ENCODE results near the gene TINAGL1. TPM values are rescaled to one million over a fixed set of nuclear protein-coding genes. Genes with fewer than 3 reads are reported as not detected.

The TINAGL1 gene
- total and polyA plus RNA-seq, 2 donors (not counting 1 experiment from before 2014, with no cell fraction given) = 3.0 to 92.5 TPM

DNA sequence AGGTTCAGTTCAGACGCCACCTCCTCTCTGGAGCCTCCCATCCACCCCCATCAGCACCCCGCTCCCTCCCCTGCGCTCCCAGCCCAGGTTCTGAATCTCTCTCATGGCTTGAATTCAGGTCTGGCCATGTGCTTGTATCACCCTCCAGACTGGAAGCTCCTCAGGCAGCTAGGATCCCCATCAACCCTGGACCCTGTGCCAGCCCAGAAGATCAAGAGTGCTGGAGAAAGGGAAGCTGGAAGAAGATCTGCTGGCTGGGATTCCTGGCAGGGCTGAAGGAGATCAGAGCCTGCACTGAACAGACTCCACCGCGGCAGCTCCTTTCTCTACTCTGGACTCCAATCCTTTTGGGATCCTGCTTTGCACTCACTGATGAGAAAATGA is 11.7 kb upstream of the TINAGL1 start:
- peak overlapping the region; percentile 23 for H2AFZ ChIP-seq (ENCODE audit: low read length)
- H3K27me3 ChIP-seq (ENCODE audit: control insufficient read depth, insufficient read depth, low read length) = no peaks in the 10 kb centered on the region
- TF ChIP-seq EZH2 (IDR thresholded peaks at IDR 0.05; ENCODE audit: low read length, missing control alignments) = no peak
- TF ChIP-seq, protein P1, sequence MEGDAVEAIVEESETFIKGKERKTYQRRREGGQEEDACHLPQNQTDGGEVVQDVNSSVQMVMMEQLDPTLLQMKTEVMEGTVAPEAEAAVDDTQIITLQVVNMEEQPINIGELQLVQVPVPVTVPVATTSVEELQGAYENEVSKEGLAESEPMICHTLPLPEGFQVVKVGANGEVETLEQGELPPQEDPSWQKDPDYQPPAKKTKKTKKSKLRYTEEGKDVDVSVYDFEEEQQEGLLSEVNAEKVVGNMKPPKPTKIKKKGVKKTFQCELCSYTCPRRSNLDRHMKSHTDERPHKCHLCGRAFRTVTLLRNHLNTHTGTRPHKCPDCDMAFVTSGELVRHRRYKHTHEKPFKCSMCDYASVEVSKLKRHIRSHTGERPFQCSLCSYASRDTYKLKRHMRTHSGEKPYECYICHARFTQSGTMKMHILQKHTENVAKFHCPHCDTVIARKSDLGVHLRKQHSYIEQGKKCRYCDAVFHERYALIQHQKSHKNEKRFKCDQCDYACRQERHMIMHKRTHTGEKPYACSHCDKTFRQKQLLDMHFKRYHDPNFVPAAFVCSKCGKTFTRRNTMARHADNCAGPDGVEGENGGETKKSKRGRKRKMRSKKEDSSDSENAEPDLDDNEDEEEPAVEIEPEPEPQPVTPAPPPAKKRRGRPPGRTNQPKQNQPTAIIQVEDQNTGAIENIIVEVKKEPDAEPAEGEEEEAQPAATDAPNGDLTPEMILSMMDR (conservative IDR thresholded peaks at IDR 0.05 in 1 of 2, IDR thresholded peaks at IDR 0.05 in 1 of 2; ENCODE audit: low read depth in 1 of 2, low read length in 2 of 2) = no peak
- no peak overlapping the region for H3K27ac ChIP-seq (ENCODE audit: insufficient read depth, low read length)
- H3K79me2 ChIP-seq (ENCODE audit: control insufficient read depth, insufficient read depth, low read length) = no peaks in the 10 kb centered on the region
- peaks cover 10% of the 10 kb centered on the region for H3K4me1 ChIP-seq (ENCODE audit: control insufficient read depth, extremely low read depth, insufficient read depth, low read length)
- no peak overlapping the region for H3K4me3 ChIP-seq (replicated peaks in 1 of 4; ENCODE audit: control extremely low read depth in 1 of 4, insufficient read depth in 1 of 4, low read depth in 3 of 4, low read length in 4 of 4)
- H3K4me2 ChIP-seq (ENCODE audit: extremely low read depth, insufficient read depth, low read length) = no peak overlapping the region
- H3K9ac ChIP-seq (ENCODE audit: insufficient read depth, low read length) = no peak overlapping the region
- H3K36me3 ChIP-seq (ENCODE audit: control insufficient read depth, insufficient read depth, low read length) = no peaks in the 10 kb centered on the region
- H4K20me1 ChIP-seq (ENCODE audit: control insufficient read depth, extremely low read depth, insufficient read depth, low read length) = no peaks in the 10 kb centered on the region
- no peak for DNase-seq (ENCODE audit: low read depth in 2 of 2)
- no peaks in the 10 kb centered on the region for H3K9me3 ChIP-seq (ENCODE audit: control insufficient read depth, insufficient read depth, low read depth, low read length)

DNA sequence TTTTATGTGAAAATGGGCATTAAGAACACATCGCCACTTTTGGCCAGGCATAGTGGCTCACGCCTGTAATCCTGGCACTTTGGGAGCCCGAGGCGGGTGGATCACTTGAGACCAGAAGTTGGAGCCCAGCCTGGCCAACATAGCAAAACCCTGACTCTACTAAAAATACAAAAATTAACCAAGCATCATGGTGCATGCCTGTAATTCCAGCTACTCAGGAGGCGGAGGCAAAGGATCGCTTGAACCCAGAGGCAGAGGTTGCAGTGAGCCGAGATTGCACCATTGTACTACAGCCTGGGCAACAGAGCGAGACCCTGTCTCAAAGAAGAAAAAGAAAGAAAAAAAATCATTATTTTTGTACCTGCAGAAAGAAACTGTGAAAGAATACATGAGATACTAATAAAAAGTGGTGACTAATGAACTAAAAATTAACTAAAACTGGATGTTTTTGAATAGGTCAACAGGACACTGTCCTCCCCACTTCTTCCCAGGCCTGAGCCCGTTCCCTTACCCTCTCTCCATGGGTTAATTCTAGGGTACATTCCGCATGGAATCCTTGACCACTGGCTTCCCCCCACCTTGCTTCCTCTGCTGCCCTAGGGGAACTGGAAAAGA is 8.3 kb upstream of the TINAGL1 start:
- Histone ChIP-seq H2AFZ (ENCODE audit: low read length) (no peak overlapping the region), H4K20me1 (ENCODE audit: control insufficient read depth, extremely low read depth, insufficient read depth, low read length) (no peaks in the 10 kb centered on the region), H3K9ac (ENCODE audit: insufficient read depth, low read length) (no peak overlapping the region), H3K27ac (ENCODE audit: insufficient read depth, low read length) (no peak overlapping the region), H3K27me3 (ENCODE audit: control insufficient read depth, insufficient read depth, low read length) (no peaks in the 10 kb centered on the region), H3K79me2 (ENCODE audit: control insufficient read depth, insufficient read depth, low read length) (no peaks in the 10 kb centered on the region), H3K4me1 (ENCODE audit: control insufficient read depth, extremely low read depth, insufficient read depth, low read length) (peaks cover 21% of the 10 kb centered on the region), H3K9me3 (ENCODE audit: control insufficient read depth, insufficient read depth, low read depth, low read length) (no peaks in the 10 kb centered on the region), H3K4me3 (replicated peaks in 1 of 4; ENCODE audit: control extremely low read depth in 1 of 4, insufficient read depth in 1 of 4, low read depth in 3 of 4, low read length in 4 of 4) (no peak overlapping the region), H3K36me3 (ENCODE audit: control insufficient read depth, insufficient read depth, low read length) (no peaks in the 10 kb centered on the region), H3K4me2 (ENCODE audit: extremely low read depth, insufficient read depth, low read length) (no peak overlapping the region)
- DNase-seq (ENCODE audit: low read depth in 2 of 2) = peak in 1 of 2 donors; percentile 58
- TF ChIP-seq, protein P1 (conservative IDR thresholded peaks at IDR 0.05 in 1 of 2, IDR thresholded peaks at IDR 0.05 in 1 of 2; ENCODE audit: low read depth in 1 of 2, low read length in 2 of 2) = no peak
- no peak for TF ChIP-seq EZH2 (IDR thresholded peaks at IDR 0.05; ENCODE audit: low read length, missing control alignments)

GRCh38 chr1:31568895-31569595 is 7.3 kb upstream of the TINAGL1 start:
- H3K4me3 ChIP-seq (replicated peaks in 1 of 4; ENCODE audit: control extremely low read depth in 1 of 4, insufficient read depth in 1 of 4, low read depth in 3 of 4, low read length in 4 of 4) = no peak overlapping the region
- no peak for DNase-seq (ENCODE audit: low read depth in 2 of 2)
- H3K9ac ChIP-seq (ENCODE audit: insufficient read depth, low read length) = no peak overlapping the region
- no peaks in the 10 kb centered on the region for H3K27me3 ChIP-seq (ENCODE audit: control insufficient read depth, insufficient read depth, low read length)
- no peaks in the 10 kb centered on the region for H4K20me1 ChIP-seq (ENCODE audit: control insufficient read depth, extremely low read depth, insufficient read depth, low read length)
- H3K27ac ChIP-seq (ENCODE audit: insufficient read depth, low read length) = no peak overlapping the region
- H3K79me2 ChIP-seq (ENCODE audit: control insufficient read depth, insufficient read depth, low read length) = no peaks in the 10 kb centered on the region
- H3K4me2 ChIP-seq (ENCODE audit: extremely low read depth, insufficient read depth, low read length) = no peak overlapping the region
- TF ChIP-seq EZH2 (IDR thresholded peaks at IDR 0.05; ENCODE audit: low read length, missing control alignments) = no peak
- TF ChIP-seq, protein P1 (conservative IDR thresholded peaks at IDR 0.05 in 1 of 2, IDR thresholded peaks at IDR 0.05 in 1 of 2; ENCODE audit: low read depth in 1 of 2, low read length in 2 of 2) = no peak
- H3K4me1 ChIP-seq (ENCODE audit: control insufficient read depth, extremely low read depth, insufficient read depth, low read length) = peaks cover 23% of the 10 kb centered on the region
- no peak overlapping the region for H2AFZ ChIP-seq (ENCODE audit: low read length)
- H3K36me3 ChIP-seq (ENCODE audit: control insufficient read depth, insufficient read depth, low read length) = no peaks in the 10 kb centered on the region
- H3K9me3 ChIP-seq (ENCODE audit: control insufficient read depth, insufficient read depth, low read depth, low read length) = no peaks in the 10 kb centered on the region

Measured in fibroblast of lung (primary cell).